Dermis microvascular lymphatic vessel endothelial cell (primary cell): ENCODE data around the gene ITIH3. TPM values are rescaled to one million over a fixed set of nuclear protein-coding genes. Genes with fewer than 3 reads are reported as not detected.

Source experiments
- DNase-seq, 2 donors: peaks; one replicate each; pipeline versions ENCODE4 v3.0.0 to v3.0.0-alpha.2; 2010; ENCODE audit warnings: low read depth in 2 of 2
- total RNA-seq: library from RNA; depleted of rRNA; stranded (reverse); fragments of >200 nt; gene quantifications from 2 replicates; pipeline ENCODE4 v1.2.1, GENCODE V29; 2014

The ITIH3 gene
- total RNA-seq, 1 donor from 2014 or later: 0.64 TPM

DNA sequence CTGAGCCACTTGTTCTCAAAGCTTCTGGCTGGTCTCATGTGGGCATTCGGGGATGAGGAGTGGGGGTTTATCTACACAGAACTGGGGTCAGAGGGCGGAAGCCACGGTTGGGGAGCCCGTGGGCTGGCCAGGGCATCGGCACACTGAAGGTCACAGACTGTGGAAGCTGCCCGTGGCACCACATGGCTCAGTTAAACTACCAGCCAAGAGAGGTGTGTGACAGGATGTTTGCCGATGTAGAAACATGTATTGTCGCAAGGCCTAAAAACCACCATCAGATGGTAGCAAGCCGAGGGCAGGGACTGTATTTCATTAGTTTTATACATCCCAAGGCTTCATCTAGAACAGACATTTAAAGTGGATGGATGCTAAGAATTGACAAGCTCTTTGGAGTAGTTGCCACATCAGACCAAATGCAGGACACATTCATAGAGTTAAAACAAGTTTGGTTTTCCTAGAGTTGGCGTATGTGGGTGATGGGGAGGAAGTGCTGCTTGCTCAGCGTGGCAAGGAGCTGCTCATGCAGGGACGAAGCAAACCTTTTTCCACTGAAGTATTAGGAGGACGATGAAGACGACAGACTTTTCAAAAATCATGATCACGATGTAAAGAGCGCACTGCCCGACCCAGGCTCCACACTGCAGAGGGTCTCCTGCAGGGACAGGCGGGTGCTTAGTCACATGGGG lies 49.8 kb downstream of the ITIH3 start:
- no peak for DNase-seq

DNA sequence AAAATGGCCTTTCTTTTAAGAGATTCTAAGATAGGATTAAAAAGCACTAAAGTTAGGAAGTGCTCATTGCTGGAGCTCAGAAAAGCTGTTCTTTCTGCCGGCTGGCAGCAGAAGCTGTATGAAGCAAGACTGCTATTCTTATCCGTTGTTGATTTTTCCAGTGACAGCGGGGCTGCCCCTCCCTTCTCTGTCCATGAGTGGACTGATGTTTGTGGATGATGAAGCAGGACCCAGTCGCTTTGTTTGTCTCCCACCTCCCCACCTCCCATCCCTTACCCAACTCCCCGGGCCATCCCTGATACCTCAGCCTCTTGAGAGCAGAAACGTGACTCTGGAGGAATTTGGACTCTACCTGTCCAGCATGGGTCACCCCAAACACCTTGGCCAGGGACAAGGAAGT lies 50.6 kb downstream of the ITIH3 start:
- peak; percentile 55 to 76 for DNase-seq

DNA sequence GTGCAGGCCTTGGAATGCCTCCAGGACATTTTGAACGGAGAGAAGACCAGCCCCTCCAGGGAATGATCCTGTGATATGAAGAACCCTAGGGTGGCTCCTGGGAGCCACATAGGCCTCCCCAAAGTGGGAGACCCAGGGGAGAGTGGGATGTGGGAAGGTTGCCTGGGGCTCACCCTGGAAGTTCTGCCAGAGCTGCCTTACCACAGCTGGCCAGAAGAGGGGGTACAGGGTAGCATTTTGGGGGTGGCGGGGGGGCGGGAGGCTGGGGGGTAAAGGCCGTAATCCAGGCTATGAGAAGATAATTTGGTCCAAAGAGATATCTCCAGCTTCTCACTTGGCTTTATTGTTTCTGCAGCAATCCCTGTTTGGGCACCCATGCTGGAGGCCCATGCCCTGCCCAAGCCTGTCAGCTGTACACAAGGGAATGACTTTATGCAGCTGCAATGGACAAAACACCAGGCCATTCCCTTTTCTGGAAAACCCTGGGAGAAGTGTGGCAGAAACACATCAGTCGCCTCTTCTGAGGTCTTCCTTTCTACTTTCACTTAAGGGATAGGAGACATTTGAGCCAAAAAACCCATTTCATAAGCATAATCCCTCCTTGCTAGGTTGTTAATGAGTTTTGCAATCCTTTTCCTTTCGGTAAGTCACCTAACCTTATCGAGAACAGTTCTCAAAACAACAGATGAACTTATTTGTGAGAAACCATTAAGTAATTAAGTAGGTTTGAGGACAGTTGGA lies 51.3 kb downstream of the ITIH3 start:
- DNase-seq: no peak

DNA sequence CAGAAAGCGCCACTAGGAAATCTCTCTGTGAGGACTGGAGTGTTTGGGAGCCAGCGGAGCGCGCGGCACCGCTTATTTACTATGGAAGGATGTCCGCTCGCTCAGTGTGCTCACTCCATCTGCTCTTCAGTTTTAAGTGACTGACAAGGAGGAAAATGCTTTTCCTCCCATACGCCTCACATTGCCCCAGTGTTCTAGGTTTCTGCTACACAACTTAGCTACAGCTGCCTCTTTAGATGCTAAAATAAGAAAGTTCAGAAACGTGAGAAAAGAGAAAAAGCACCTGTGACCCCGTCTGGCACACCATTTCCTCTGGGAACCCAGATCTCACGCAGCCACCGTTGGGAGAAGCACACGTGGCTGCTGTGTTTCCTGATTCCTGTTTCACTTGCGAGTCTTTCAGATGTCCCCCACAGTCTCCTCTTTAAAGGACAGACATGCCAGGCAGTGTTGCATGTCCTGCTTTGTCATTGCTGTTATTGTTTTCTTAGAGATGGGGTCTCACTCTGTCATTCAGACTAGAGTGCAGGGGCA lies 51.9 kb downstream of the ITIH3 start:
- DNase-seq: peak in 1 of 2 donors; percentile 49

DNA sequence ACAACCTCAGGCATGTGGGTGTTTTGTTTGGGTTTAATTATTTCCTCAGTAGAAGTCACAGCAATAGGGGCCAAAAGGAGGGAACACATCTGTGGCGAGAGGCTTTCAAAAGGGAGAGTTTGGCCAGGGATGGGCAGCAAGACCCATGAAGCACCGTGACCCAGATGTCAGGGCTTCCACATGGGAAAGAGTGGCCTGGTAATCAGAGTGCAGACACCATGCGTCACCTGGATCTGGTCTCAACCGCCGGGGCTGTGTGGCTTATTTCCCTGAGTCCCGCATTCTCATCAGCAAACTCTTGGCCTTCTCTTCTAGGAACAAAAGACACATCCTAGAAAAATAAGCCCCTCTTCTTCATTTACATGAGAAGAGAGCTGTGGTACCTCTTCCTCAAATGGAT lies 52.6 kb downstream of the ITIH3 start:
- DNase-seq: no peak

DNA sequence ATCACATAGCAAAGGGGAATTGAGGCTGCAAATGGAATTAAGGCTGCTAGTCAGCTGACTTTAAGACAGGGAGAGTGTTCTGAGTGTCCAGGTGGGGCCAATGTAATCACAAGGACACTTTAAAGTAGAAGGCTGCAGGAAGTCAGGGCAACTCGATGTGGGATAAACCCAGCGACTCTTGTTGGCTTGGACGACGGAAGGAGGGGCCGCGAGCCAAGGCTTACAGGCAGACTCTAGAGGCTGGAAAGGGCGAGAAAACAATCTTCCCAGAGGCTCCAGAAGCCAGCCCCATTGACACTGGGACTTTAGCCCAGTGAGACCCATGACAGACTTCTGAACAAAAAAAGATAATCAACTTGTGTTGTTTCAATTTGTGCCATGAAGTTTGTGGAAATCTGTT lies 53.1 kb downstream of the ITIH3 start:
- no peak for DNase-seq

DNA sequence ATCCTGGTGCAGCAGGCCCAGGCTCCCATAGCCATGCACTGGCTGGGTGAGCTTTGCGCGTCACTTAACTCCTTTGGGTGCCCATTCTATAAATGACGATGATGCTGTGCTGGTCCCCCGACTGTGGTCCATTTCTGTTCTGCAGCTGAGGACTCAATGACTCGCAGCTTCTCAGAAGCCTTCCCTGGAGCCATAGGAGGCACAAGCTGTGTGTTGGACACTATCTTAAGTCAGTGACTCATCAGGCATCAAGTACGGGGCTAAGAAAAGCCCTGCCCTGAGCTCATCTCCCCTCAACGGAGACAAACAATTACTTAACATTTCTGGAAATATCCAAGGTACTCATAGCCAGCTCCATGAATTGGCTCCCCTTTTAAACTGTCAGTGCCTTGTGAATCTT lies 54.0 kb downstream of the ITIH3 start:
- no peak for DNase-seq

DNA sequence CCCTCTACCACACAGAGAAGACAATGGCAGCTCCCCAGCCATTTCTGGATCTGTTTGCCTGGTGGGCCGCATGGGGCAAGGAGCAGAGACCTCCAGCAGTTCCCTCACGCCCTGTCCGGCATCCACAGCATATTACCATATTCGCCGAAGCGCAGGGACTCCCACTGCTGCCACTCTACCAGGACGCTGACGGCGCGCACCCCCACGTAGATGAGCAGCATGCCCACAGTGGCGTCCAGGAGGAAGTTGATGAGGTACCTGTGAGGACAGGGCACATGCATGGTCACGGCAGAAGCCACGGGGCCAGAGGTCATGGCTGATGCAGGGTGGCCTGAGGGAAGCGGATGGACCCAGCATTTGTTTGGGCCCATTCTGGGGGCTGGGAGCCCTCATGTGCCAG lies 55.1 kb downstream of the ITIH3 start:
- DNase-seq: no peak

DNA sequence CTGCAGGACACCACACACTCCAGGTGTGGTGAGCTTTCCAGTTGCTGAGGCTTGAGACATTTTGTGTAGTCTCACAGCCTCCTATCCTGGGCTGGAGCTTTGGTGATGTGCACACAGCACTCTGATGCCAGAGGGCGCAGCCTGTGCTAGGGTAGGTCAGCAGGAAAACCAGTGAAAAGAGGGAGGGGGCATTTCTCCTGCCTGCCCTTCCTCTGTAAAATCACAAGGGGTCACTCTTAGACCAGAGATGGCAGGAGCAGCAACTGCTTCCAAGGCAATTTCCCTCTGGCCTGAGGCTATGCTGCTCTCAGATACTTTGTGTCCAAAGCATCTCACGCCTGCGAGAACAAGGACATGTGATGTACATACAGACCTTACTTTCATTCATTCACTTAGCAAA lies 56.8 kb downstream of the ITIH3 start:
- peak; percentile 15 to 51 for DNase-seq

DNA sequence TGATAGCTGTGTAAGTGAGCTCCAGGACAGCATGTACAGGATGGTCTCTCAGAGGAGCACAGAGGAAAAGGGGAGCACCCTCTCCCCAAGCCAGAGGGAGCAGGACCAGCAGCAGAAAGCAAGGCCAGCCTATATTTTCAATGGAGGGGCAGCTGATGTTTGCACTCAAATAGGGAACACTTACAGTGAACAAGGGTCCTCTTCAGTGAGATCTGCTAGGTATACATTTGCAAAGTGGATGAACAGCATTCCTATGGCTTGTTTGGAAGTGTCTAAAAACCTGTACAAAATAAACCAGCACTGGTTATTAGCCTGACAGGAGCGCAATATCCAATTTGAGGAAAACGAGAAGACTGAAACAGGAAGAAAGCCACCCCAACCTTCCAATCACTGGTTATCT lies 57.8 kb downstream of the ITIH3 start:
- DNase-seq: no peak

DNA sequence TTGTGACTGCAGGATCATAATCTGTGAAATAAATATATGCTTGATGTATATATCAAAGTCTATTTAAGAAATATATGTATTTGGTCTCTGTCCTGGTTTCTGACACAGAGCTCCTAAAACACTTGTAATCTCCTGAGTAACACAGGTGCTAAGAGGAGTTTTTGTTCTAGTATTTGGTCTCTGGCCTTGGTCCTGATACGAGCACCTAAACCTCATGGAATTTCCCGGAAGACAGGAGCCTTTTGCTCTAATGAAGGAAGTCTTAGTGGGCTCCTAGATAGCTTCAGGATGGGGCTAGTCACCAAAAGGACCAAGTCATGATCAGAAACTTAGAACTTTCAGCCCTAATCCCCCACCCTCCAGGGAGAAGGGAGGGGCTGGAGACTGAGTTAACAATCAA lies 59.4 kb downstream of the ITIH3 start:
- no peak for DNase-seq

DNA sequence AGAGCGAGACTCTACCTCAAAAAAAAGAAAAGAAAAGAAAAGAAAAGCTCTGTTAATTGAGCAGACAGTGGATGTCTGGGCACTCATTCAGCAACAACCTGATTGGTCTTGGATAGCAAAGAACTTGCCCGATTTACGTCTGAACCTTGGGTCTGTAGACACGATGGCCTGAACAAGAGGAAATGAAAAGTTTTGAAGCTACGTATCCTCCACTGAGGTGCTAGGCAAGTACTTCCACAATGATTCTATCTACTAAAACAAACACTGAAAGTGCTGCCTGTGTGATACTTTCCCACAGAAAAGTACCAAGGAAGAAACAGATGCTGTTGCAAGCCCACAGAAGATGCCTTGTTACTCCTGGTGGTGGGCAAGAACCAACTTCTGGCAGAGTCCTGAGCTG lies 62.1 kb downstream of the ITIH3 start:
- no peak for DNase-seq

DNA sequence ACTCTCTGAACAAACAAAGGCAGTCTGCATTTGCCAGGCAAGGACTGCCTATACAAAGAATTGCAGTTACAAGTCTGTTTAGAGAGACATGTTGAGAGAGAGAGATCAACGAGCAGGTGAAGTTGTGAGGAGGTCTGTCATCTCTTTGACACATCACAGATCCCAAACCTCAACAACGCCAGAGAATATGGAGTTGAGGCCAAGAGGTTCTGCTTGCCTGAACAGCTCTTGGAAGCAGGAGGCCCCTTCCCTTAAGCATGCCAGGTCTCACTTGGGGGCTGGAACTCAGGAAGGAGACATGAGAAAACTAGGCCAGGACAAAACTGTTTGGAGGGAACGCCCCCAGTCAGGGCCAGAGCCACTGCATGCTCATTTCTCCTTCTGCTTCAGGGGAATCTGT lies 62.5 kb downstream of the ITIH3 start:
- no peak for DNase-seq

DNA sequence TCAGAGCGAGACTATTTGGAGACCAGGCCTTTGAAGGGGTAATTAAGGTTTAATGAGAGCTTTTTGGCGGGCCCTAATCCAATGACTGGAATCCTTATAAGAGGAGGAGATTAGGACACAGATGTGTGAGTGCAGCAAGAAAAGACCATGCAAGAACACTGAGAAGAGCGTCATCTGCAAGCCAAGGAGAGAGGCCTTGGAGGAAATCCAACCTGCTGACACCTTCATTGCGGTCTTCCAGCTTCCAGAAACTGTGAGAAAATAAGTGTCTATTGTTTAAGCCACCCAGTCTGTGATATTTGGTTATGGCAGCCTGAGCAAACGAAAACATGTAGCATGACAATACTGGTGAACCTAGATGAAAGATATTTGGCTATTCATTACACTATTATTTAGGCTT lies 63.3 kb downstream of the ITIH3 start:
- DNase-seq: no peak

Other genes with a start within 250 kb of the ITIH3 start
- gene PBRM1, start 108.9 kb upstream of the ITIH3 start, total RNA-seq: 51.9 and 61.6 TPM in 2 replicates
- gene GNL3, start 108.8 kb upstream of the ITIH3 start, total RNA-seq: 53.1 and 71.6 TPM in 2 replicates
- 37.4 and 44.6 TPM in 2 replicates for gene GLT8D1, start 89.0 kb upstream of the ITIH3 start, total RNA-seq
- 36.3 and 37.4 TPM in 2 replicates for gene SPCS1, start 88.7 kb upstream of the ITIH3 start, total RNA-seq
- 11.6 and 12.6 TPM in 2 replicates for gene NEK4, start 23.9 kb upstream of the ITIH3 start, total RNA-seq
- gene ITIH1, start 17.2 kb upstream of the ITIH3 start, total RNA-seq: not detected in 2 replicates
- 0.39 and 1.0 TPM in 2 replicates for gene ITIH4, start 35.9 kb downstream of the ITIH3 start, total RNA-seq
- gene MUSTN1, start 40.2 kb downstream of the ITIH3 start, total RNA-seq: 0.25 TPM in 1 of 2 replicates, not detected in the other
- gene STIMATE, start 102.8 kb downstream of the ITIH3 start, total RNA-seq: 8.0 and 12.9 TPM in 2 replicates